ENCODE measurements around the gene C3orf62. TPM values are rescaled to one million over a fixed set of nuclear protein-coding genes. Genes with fewer than 3 reads are reported as not detected.

The C3orf62 gene
- total and polyA plus RNA-seq, 2 of the 4 experiments (the other 2 are of a cell fraction): 0.90 to 3.1 TPM

- no peak overlapping the region for H3K18ac ChIP-seq (ENCODE audit: low read depth, low read length)
- H2BK120ac ChIP-seq (ENCODE audit: low read depth, low read length): no peak overlapping the region
- peaks cover 2% of the 10 kb centered on the region for H3K9me1 ChIP-seq (ENCODE audit: insufficient read depth, low read length)
- H2BK5ac ChIP-seq (ENCODE audit: low read depth, low read length, poor library complexity, severe bottlenecking): no peak overlapping the region
- H3K9me3 ChIP-seq (ENCODE audit: control insufficient read depth, insufficient read depth, low read length): no peaks in the 10 kb centered on the region
- no peak overlapping the region for H2BK20ac ChIP-seq (ENCODE audit: low read depth, low read length)
- no peaks in the 10 kb centered on the region for H4K20me1 ChIP-seq (ENCODE audit: insufficient read depth, low read length)
- no peak overlapping the region for H3K9ac ChIP-seq (ENCODE audit: low read depth, low read length)
- peaks cover 5% of the 10 kb centered on the region; the same call in 1 of the 2 replicates for H3K36me3 ChIP-seq (ENCODE audit: control insufficient read depth, insufficient read depth, low read length)
- ATAC-seq (ENCODE audit: low read depth) (no peak), DNase-seq (no peak)
- H3K4ac ChIP-seq (ENCODE audit: low read depth, low read length): no peak overlapping the region
- no peak overlapping the region for H2BK15ac ChIP-seq (ENCODE audit: low read depth, low read length)
- no peak overlapping the region for H3K56ac ChIP-seq (ENCODE audit: extremely low read depth, insufficient read depth, low read length)
- H3K4me1 ChIP-seq (ENCODE audit: control insufficient read depth, insufficient read depth, low read length): no peaks in the 10 kb centered on the region; the same call in 1 of the 2 replicates
- no peak overlapping the region for H3K4me3 ChIP-seq (ENCODE audit: insufficient read depth, low read depth, low read length)
- H3K4me2 ChIP-seq (ENCODE audit: low read depth, low read length): no peak overlapping the region
- no peak overlapping the region for H2AK5ac ChIP-seq (ENCODE audit: low read depth, low read length)
- intact Hi-C loops (cut with micrococcal nuclease) (no loop called here), dilution Hi-C loops (cut with HindIII; ENCODE audit: low sequenced_read_pairs, unreplicated experiment) (no loop called here), in situ Hi-C loops (cut with MboI; ENCODE audit: low sequenced_read_pairs) (no loop called here)
- ChIA-PET POLR2A (ENCODE audit: unreplicated experiment) (no interaction called here), CTCF (interaction anchor here (0.6 kb wide), 1 partner anchor 196 kb away, joined by 4 read pairs; no protein-coding TSS in a partner anchor)
- no peaks in the 10 kb centered on the region for H3K79me1 ChIP-seq (ENCODE audit: low read depth in 1 of 2, low read length in 2 of 2)
- no peak overlapping the region for H2AFZ ChIP-seq (replicated peaks; ENCODE audit: low read length, poor library complexity)
- H2AK9ac ChIP-seq (replicated peaks; ENCODE audit: low read depth, low read length, poor library complexity): no peak overlapping the region
- H4K5ac ChIP-seq (ENCODE audit: low read depth, low read length): no peak overlapping the region
- no peak for TF ChIP-seq RCOR1 (IDR thresholded peaks at IDR 0.05; ENCODE audit: insufficient replicate concordance, low read length)
- TF ChIP-seq ELK1 (IDR thresholded peaks at IDR 0.05; ENCODE audit: borderline replicate concordance, low read depth, low read length): no peak
- TF ChIP-seq MXI1 (IDR thresholded peaks at IDR 0.05; ENCODE audit: borderline replicate concordance, low read depth, low read length): no peak
- TF ChIP-seq RAD21 (IDR thresholded peaks at IDR 0.05; ENCODE audit: low read length): no peak
- TF ChIP-seq MAZ (IDR thresholded peaks at IDR 0.05; ENCODE audit: borderline replicate concordance, low read depth, low read length): no peak
- TF ChIP-seq CEBPB (IDR thresholded peaks at IDR 0.05; ENCODE audit: low read depth, low read length): no peak
- no peak for TF ChIP-seq MAFK (IDR thresholded peaks at IDR 0.05; ENCODE audit: low read depth, low read length)
- no peak for TF ChIP-seq NFE2L2 (IDR thresholded peaks at IDR 0.05; ENCODE audit: low read depth, low read length)
- no peak for TF ChIP-seq POLR2A (IDR thresholded peaks at IDR 0.05; ENCODE audit: low read depth, low read length)
- TF ChIP-seq RFX5 (IDR thresholded peaks at IDR 0.05; ENCODE audit: low read depth, low read length): no peak
- TF ChIP-seq FOS (IDR thresholded peaks at IDR 0.05; ENCODE audit: low read depth, low read length): no peak
- TF ChIP-seq SMC3 (IDR thresholded peaks at IDR 0.05; ENCODE audit: low read depth, low read length): no peak
- no peak for TF ChIP-seq CHD1 (IDR thresholded peaks at IDR 0.05; ENCODE audit: low read depth, low read length)
- no peak for TF ChIP-seq CTCF (conservative IDR thresholded peaks at IDR 0.05; ENCODE audit: low read depth, low read length)
- no peaks in the 10 kb centered on the region for H3K27me3 ChIP-seq (ENCODE audit: control insufficient read depth, insufficient read depth, low read length)
- H3K23ac ChIP-seq (ENCODE audit: low read depth, low read length): no peak overlapping the region
- H3K27ac ChIP-seq (ENCODE audit: insufficient read depth, low read length): no peak overlapping the region
- no peak overlapping the region for H4K91ac ChIP-seq (ENCODE audit: insufficient read depth, low read depth, low read length)
- H3K14ac ChIP-seq (replicated peaks; ENCODE audit: low read depth, low read length): no peak overlapping the region
- H4K8ac ChIP-seq (ENCODE audit: low read depth in 2 of 2, low read length in 2 of 2): no peak overlapping the region
- BruUV-seq (replicated peaks): no TSS peak
- WGBS, 2 experiments (ENCODE audit: extremely low coverage in 2 of 2, insufficient read length in 1 of 2): 72% methylated on average over 2 of the region's 5 CpGs; no CpG with 5 or more reads in 1 of the 2 experiments
Observed at GRCh38 chr3:49266410-49267095, 10.5 kb downstream of the C3orf62 start.
